ENCODE results near the gene IL1R2.

Gene IL1R2

DNA sequence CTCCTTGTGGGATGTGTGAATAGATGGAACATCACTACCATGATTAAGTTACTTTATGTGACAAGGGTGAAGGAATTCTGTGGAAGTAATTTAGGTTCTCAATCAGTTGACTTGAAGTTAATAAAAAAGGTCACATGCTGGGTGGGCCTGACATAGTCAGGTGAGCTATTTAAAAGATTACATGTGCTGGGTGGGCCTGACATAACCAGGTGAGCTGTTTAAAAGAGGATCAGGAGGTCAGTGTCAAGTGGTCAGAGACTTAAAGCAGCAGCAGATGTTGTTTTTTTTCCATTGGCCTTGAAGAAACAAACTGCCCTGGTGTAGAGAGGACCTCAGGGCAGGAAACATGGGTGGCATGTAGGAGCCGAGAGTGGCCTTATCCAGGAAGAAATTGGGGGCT, 3.3 kb downstream of the IL1R2 start:
- H3K56ac ChIP-seq (ENCODE audit: low read length): no peak overlapping the region
- no peak overlapping the region for H3K4me3 ChIP-seq (ENCODE audit: low read length)
- DNase-seq: no peak

DNA sequence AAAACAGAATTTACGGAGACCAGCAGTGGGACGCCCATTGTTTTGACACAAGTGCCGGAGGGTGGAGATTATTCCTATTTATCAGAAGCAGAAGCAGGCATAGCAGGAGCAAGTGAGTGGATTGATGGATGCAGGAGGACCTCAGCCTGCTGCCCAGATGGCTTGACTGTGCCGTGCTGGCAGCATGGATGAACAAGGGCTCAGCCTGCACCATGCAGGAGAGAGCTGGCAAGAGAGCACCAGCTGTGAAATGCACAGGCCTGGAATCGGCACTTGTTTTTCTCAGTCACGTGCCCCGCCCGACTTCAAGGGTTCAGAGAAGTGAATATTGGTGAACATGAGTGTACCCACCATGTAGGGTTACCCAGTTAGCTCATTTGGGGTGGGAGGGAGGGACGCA, 4.0 kb downstream of the IL1R2 start:
- Histone ChIP-seq H3K56ac (ENCODE audit: low read length) (no peak overlapping the region), H3K4me2 (ENCODE audit: low read length) (no peak overlapping the region), H3K27me3 (ENCODE audit: insufficient read depth, low read length, poor library complexity) (no peaks in the 10 kb centered on the region), H3K18ac (ENCODE audit: low read length) (no peak overlapping the region), H3K4me3 (ENCODE audit: low read length) (no peak overlapping the region), H4K8ac (ENCODE audit: low read depth, low read length) (no peak overlapping the region), H3K36me3 (ENCODE audit: control insufficient read depth, insufficient read depth, low read length) (no peaks in the 10 kb centered on the region), H3K79me2 (ENCODE audit: control insufficient read depth, insufficient read depth, low read length) (no peaks in the 10 kb centered on the region), H3K23ac (ENCODE audit: low read length) (no peak overlapping the region), H3K79me1 (ENCODE audit: low read length) (no peaks in the 10 kb centered on the region), H2BK5ac (ENCODE audit: low read length) (no peak overlapping the region), H3K27ac (ENCODE audit: low read depth, low read length) (no peak overlapping the region), H3K4ac (ENCODE audit: low read depth, low read length) (no peak overlapping the region), H2AK5ac (ENCODE audit: low read length) (no peak overlapping the region), H3K9ac (ENCODE audit: low read length) (no peak overlapping the region), H4K5ac (ENCODE audit: low read length) (no peak overlapping the region), H2BK15ac (replicated peaks; ENCODE audit: low read depth) (no peak overlapping the region), H2BK120ac (ENCODE audit: low read depth, low read length) (no peak overlapping the region), H3K4me1 (ENCODE audit: control insufficient read depth, low read depth, low read length) (no peaks in the 10 kb centered on the region)
- no CpG with 5 or more reads among the region's 9 CpGs for WGBS (ENCODE audit: extremely low coverage, insufficient coverage, low lambda C conversion rate)
- no peak for DNase-seq

More for the DNA sequence above, 3.3 kb downstream of the IL1R2 start:
- H3K79me1 ChIP-seq (ENCODE audit: low read length): no peaks in the 10 kb centered on the region
- no peak overlapping the region for H2BK120ac ChIP-seq (ENCODE audit: low read depth, low read length)
- H3K79me2 ChIP-seq (ENCODE audit: control insufficient read depth, insufficient read depth, low read length): no peaks in the 10 kb centered on the region
- no peak overlapping the region for H3K9ac ChIP-seq (ENCODE audit: low read length)
- no CpG with 5 or more reads among the region's 1 CpG for WGBS (ENCODE audit: extremely low coverage, insufficient coverage, low lambda C conversion rate)
- no peak overlapping the region for H3K4ac ChIP-seq (ENCODE audit: low read depth, low read length)
- H4K8ac ChIP-seq (ENCODE audit: low read depth, low read length): no peak overlapping the region
- H3K18ac ChIP-seq (ENCODE audit: low read length): no peak overlapping the region
- H4K5ac ChIP-seq (ENCODE audit: low read length): no peak overlapping the region
- no peak overlapping the region for H3K23ac ChIP-seq (ENCODE audit: low read length)
- no peaks in the 10 kb centered on the region for H3K36me3 ChIP-seq (ENCODE audit: control insufficient read depth, insufficient read depth, low read length)
- H2BK5ac ChIP-seq (ENCODE audit: low read length): no peak overlapping the region
- H2BK15ac ChIP-seq (replicated peaks; ENCODE audit: low read depth): no peak overlapping the region
- no peak overlapping the region for H3K27ac ChIP-seq (ENCODE audit: low read depth, low read length)
- no peaks in the 10 kb centered on the region for H3K27me3 ChIP-seq (ENCODE audit: insufficient read depth, low read length, poor library complexity)
- H2AK5ac ChIP-seq (ENCODE audit: low read length): no peak overlapping the region
- H3K4me2 ChIP-seq (ENCODE audit: low read length): no peak overlapping the region
- no peaks in the 10 kb centered on the region for H3K4me1 ChIP-seq (ENCODE audit: control insufficient read depth, low read depth, low read length)

DNA sequence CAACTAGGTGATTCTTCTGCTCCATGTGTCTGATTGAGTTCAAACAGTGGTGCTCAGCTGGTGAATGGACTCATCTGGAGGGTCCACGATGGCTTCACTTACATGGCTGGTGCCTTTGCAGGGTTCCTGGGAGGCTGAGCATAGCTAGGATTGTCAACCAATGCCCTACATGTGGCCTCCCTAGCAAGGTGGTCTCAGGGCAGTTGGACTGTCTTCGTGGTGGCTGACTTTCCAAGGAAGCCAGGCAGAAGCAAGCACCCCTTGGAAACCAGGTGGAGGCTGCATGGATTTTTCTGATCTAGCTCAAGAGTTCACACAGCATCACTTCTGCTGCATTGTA, 6.8 kb downstream of the IL1R2 start:
- Histone ChIP-seq H2AK5ac (ENCODE audit: low read length) (no peak overlapping the region), H3K4ac (ENCODE audit: low read depth, low read length) (no peak overlapping the region), H4K5ac (ENCODE audit: low read length) (no peak overlapping the region), H3K23ac (ENCODE audit: low read length) (no peak overlapping the region), H3K4me2 (ENCODE audit: low read length) (no peak overlapping the region), H3K18ac (ENCODE audit: low read length) (no peak overlapping the region), H2BK15ac (replicated peaks; ENCODE audit: low read depth) (no peak overlapping the region), H3K4me3 (ENCODE audit: low read length) (no peak overlapping the region), H3K79me1 (ENCODE audit: low read length) (no peaks in the 10 kb centered on the region), H2BK120ac (ENCODE audit: low read depth, low read length) (no peak overlapping the region), H3K36me3 (ENCODE audit: control insufficient read depth, insufficient read depth, low read length) (no peaks in the 10 kb centered on the region), H3K27ac (ENCODE audit: low read depth, low read length) (peak overlapping the region; percentile 21), H2BK5ac (ENCODE audit: low read length) (no peak overlapping the region), H3K9ac (ENCODE audit: low read length) (no peak overlapping the region), H4K8ac (ENCODE audit: low read depth, low read length) (no peak overlapping the region), H3K79me2 (ENCODE audit: control insufficient read depth, insufficient read depth, low read length) (no peaks in the 10 kb centered on the region), H3K4me1 (ENCODE audit: control insufficient read depth, low read depth, low read length) (no peaks in the 10 kb centered on the region), H3K56ac (ENCODE audit: low read length) (no peak overlapping the region), H3K27me3 (ENCODE audit: insufficient read depth, low read length, poor library complexity) (no peaks in the 10 kb centered on the region)
- no CpG with 5 or more reads among the region's 2 CpGs for WGBS (ENCODE audit: extremely low coverage, insufficient coverage, low lambda C conversion rate)
- no peak for DNase-seq

DNA sequence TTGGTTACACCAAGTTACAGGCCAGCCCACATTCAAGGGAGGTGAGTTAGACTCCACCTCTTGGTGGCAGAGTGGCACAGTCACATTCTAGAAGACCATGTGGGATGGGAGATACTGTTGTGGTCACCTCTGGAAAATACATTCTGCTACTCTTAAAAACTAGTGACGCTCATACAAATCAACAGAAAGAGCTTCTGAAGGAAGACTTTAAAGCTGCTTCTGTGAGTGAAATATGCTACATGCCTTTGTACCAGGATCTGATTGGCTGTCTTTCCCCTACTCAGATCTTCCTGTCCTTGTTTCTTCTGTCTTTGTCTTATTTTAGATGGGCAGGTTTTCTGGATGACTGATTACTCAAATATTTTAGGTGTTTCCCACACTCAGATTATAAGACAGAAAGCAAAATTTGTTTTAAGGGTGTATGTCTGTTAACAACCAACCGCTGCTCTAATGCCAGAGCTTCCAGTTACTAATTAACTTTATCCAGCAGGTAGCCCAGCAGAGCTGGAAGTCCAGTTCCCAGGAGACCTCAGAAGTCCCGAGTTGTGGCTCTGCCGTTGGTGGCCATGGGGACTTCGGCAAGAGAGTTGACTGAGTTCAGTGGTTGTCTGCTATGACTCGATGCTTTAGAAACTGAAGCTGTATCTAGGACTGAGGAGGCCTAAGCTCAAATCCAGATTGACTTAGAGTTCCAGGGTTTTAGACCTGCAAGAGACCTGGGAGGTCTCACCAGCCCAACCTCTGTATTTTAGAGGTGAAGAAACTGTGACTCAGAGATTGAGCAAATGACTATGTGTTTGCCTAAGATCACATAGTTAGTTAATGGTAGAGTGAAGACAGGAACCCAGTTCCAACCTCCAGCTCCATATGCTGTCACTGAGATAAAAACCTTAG, 7.4 kb downstream of the IL1R2 start:
- no peak overlapping the region for H4K8ac ChIP-seq (ENCODE audit: low read depth, low read length)
- no peak overlapping the region for H2BK15ac ChIP-seq (replicated peaks; ENCODE audit: low read depth)
- no peak overlapping the region for H3K27ac ChIP-seq (ENCODE audit: low read depth, low read length)
- no peaks in the 10 kb centered on the region for H3K4me1 ChIP-seq (ENCODE audit: control insufficient read depth, low read depth, low read length)
- no peak overlapping the region for H3K4me2 ChIP-seq (ENCODE audit: low read length)
- no CpG with 5 or more reads among the region's 6 CpGs for WGBS (ENCODE audit: extremely low coverage, insufficient coverage, low lambda C conversion rate)
- H3K4ac ChIP-seq (ENCODE audit: low read depth, low read length): no peak overlapping the region
- no peak overlapping the region for H3K23ac ChIP-seq (ENCODE audit: low read length)
- H3K18ac ChIP-seq (ENCODE audit: low read length): no peak overlapping the region
- H3K79me2 ChIP-seq (ENCODE audit: control insufficient read depth, insufficient read depth, low read length): no peaks in the 10 kb centered on the region
- no peaks in the 10 kb centered on the region for H3K79me1 ChIP-seq (ENCODE audit: low read length)
- H3K4me3 ChIP-seq (ENCODE audit: low read length): no peak overlapping the region
- H4K5ac ChIP-seq (ENCODE audit: low read length): no peak overlapping the region
- no peaks in the 10 kb centered on the region for H3K36me3 ChIP-seq (ENCODE audit: control insufficient read depth, insufficient read depth, low read length)
- no peaks in the 10 kb centered on the region for H3K27me3 ChIP-seq (ENCODE audit: insufficient read depth, low read length, poor library complexity)
- H3K9ac ChIP-seq (ENCODE audit: low read length): no peak overlapping the region
- no peak for DNase-seq
- no peak overlapping the region for H2BK5ac ChIP-seq (ENCODE audit: low read length)
- H2AK5ac ChIP-seq (ENCODE audit: low read length): no peak overlapping the region
- H2BK120ac ChIP-seq (ENCODE audit: low read depth, low read length): no peak overlapping the region
- H3K56ac ChIP-seq (ENCODE audit: low read length): no peak overlapping the region

DNA sequence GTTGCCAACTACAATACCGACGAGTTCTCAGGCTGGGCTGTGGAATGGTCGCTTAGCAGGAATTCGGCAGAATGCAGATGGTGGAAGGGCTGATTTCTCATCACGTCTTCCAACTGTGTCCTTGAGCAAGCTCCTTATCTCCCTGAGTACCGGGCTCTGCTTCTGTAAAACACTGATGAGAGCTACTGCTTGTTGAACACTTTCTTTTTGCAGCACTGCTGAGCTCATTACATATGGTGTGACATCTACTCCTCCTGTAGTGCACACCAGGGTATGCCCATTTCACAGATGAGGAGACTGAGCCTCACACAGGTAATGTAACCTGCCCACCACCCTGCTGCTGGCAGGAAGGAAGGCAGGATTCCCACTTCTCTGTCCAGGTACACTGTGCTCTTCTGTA, 8.3 kb downstream of the IL1R2 start:
- Histone ChIP-seq H2BK120ac (ENCODE audit: low read depth, low read length) (no peak overlapping the region), H3K4me3 (ENCODE audit: low read length) (no peak overlapping the region), H4K5ac (ENCODE audit: low read length) (no peak overlapping the region), H3K9ac (ENCODE audit: low read length) (no peak overlapping the region), H3K36me3 (ENCODE audit: control insufficient read depth, insufficient read depth, low read length) (no peaks in the 10 kb centered on the region), H4K8ac (ENCODE audit: low read depth, low read length) (no peak overlapping the region), H3K79me1 (ENCODE audit: low read length) (no peaks in the 10 kb centered on the region), H3K4me1 (ENCODE audit: control insufficient read depth, low read depth, low read length) (no peaks in the 10 kb centered on the region), H3K56ac (ENCODE audit: low read length) (no peak overlapping the region), H3K79me2 (ENCODE audit: control insufficient read depth, insufficient read depth, low read length) (no peaks in the 10 kb centered on the region), H2BK5ac (ENCODE audit: low read length) (no peak overlapping the region), H2AK5ac (ENCODE audit: low read length) (no peak overlapping the region), H3K27me3 (ENCODE audit: insufficient read depth, low read length, poor library complexity) (no peaks in the 10 kb centered on the region), H3K4ac (ENCODE audit: low read depth, low read length) (no peak overlapping the region), H3K23ac (ENCODE audit: low read length) (no peak overlapping the region), H3K27ac (ENCODE audit: low read depth, low read length) (no peak overlapping the region), H3K4me2 (ENCODE audit: low read length) (no peak overlapping the region), H3K18ac (ENCODE audit: low read length) (no peak overlapping the region), H2BK15ac (replicated peaks; ENCODE audit: low read depth) (no peak overlapping the region)
- no CpG with 5 or more reads among the region's 6 CpGs for whole genome bisulfite sequencing (ENCODE audit: extremely low coverage, insufficient coverage, low lambda C conversion rate)
- no peak for DNase-seq
